H9 (cell line): ENCODE data around the gene MYOF. TPM values are rescaled to one million over a fixed set of nuclear protein-coding genes. Genes with fewer than 3 reads are reported as not detected.

ENCODE experiments used
- DNase-seq: peaks from one replicate; pipeline ENCODE4 v3.0.0-alpha.2; 2017
- H2AFZ ChIP-seq: one replicate; pipeline ENCODE4 v1.6.1; 2013; ENCODE audit warnings: mild to moderate bottlenecking, low read length, control low read depth, moderate library complexity
- H2AK5ac ChIP-seq: 2 replicates; pipeline ENCODE4 v1.6.1; 2013; ENCODE audit warnings: low read length, control low read depth, mixed read lengths; ENCODE audit not compliant: insufficient read length
- H2BK120ac ChIP-seq: one replicate; pipeline ENCODE4 v1.6.1; 2013; ENCODE audit warnings: low read depth, mild to moderate bottlenecking, low read length, control low read depth, inconsistent platforms; ENCODE audit not compliant: poor library complexity, severe bottlenecking
- H2BK12ac ChIP-seq: 2 replicates; pipeline ENCODE4 v1.6.1; 2013; ENCODE audit warnings: low read length, control low read depth, mixed read lengths, low read depth; ENCODE audit not compliant: insufficient read length
- H2BK15ac ChIP-seq: 2 replicates; pipeline ENCODE4 v1.6.1; 2013; ENCODE audit warnings: low read depth, low read length, control low read depth
- H2BK20ac ChIP-seq: one replicate; pipeline ENCODE4 v1.6.1; 2013; ENCODE audit warnings: low read depth, mild to moderate bottlenecking, low read length, control low read depth, inconsistent platforms; ENCODE audit not compliant: poor library complexity, severe bottlenecking
- H2BK5ac ChIP-seq: 2 replicates; pipeline ENCODE4 v1.6.1; 2013; ENCODE audit warnings: low read length, control low read depth, mixed read lengths; ENCODE audit not compliant: insufficient read length
- H3K14ac ChIP-seq: 2 replicates; pipeline ENCODE4 v1.6.1; 2013; ENCODE audit warnings: low read length, control low read depth; ENCODE audit not compliant: insufficient read depth
- H3K18ac ChIP-seq: 2 replicates; pipeline ENCODE4 v1.6.1; 2013; ENCODE audit warnings: low read depth, mild to moderate bottlenecking, mixed read lengths, low read length, control low read depth; ENCODE audit not compliant: insufficient read length
- H3K23ac ChIP-seq: 2 replicates; pipeline ENCODE4 v1.6.1; 2013; ENCODE audit warnings: low read length, control low read depth, mixed read lengths, low read depth; ENCODE audit not compliant: insufficient read length
- H3K23me2 ChIP-seq: 2 replicates; pipeline ENCODE4 v1.6.1; 2013; ENCODE audit warnings: low read depth, mild to moderate bottlenecking, mixed read lengths, low read length, control low read depth; ENCODE audit not compliant: insufficient read length, poor library complexity, severe bottlenecking
- H3K27ac ChIP-seq: 2 replicates; pipeline ENCODE4 v1.5.1; 2013; ENCODE audit warnings: low read length, control low read depth, mixed read lengths, low read depth; ENCODE audit not compliant: insufficient read length
- H3K27me3 ChIP-seq: 2 replicates; pipeline ENCODE4 v1.6.1; 2013; ENCODE audit warnings: low read length, control low read depth, inconsistent platforms; ENCODE audit not compliant: insufficient read depth
- H3K4ac ChIP-seq: 2 replicates; pipeline ENCODE4 v1.6.1; 2013; ENCODE audit warnings: low read depth, mild to moderate bottlenecking, control low read depth, inconsistent platforms, low read length, moderate library complexity
- H3K4me1 ChIP-seq: 2 replicates; pipeline ENCODE4 v1.6.1; 2013; ENCODE audit warnings: low read length, control low read depth, inconsistent platforms; ENCODE audit not compliant: insufficient read depth
- H3K4me2 ChIP-seq: 2 replicates; pipeline ENCODE4 v1.6.1; 2013; ENCODE audit warnings: low read length, control low read depth, mixed read lengths; ENCODE audit not compliant: insufficient read length, insufficient read depth
- H3K56ac ChIP-seq: 2 replicates; pipeline ENCODE4 v1.6.1; 2013; ENCODE audit warnings: low read depth, mild to moderate bottlenecking, mixed read lengths, low read length, control low read depth; ENCODE audit not compliant: insufficient read length
- H3K79me1 ChIP-seq: 2 replicates; pipeline ENCODE4 v1.6.1; 2013; ENCODE audit warnings: low read depth, mild to moderate bottlenecking, moderate library complexity, low read length, control low read depth, inconsistent platforms; ENCODE audit not compliant: insufficient read depth, poor library complexity, severe bottlenecking
- H3K79me2 ChIP-seq: 2 replicates; pipeline ENCODE4 v1.6.1; 2013; ENCODE audit warnings: low read length, control low read depth, inconsistent platforms; ENCODE audit not compliant: insufficient read depth
- H3K9ac ChIP-seq: 2 replicates; pipeline ENCODE4 v1.6.1; 2013; ENCODE audit warnings: low read length, control low read depth, mixed read lengths; ENCODE audit not compliant: insufficient read length; ENCODE audit errors: extremely low read depth
- H3K9me3 ChIP-seq: one replicate; pipeline ENCODE4 v1.6.1; 2013; ENCODE audit warnings: low read depth, low read length, inconsistent platforms; ENCODE audit not compliant: control insufficient read depth
- H3T11ph ChIP-seq: one replicate; pipeline ENCODE4 v1.6.1; 2013; ENCODE audit warnings: mild to moderate bottlenecking, low read length, control low read depth, inconsistent platforms
- H4K20me1 ChIP-seq: one replicate; pipeline ENCODE4 v1.6.1; 2013; ENCODE audit not compliant: control insufficient read depth, insufficient read length, insufficient read depth
- H4K5ac ChIP-seq: 2 replicates; pipeline ENCODE4 v1.6.1; 2013; ENCODE audit warnings: low read depth, mild to moderate bottlenecking, mixed read lengths, low read length, control low read depth; ENCODE audit not compliant: insufficient read length
- H4K8ac ChIP-seq: replicated peaks from 2 replicates; pipeline ENCODE4 v1.6.1; 2013; ENCODE audit warnings: low read length, control low read depth, mixed read lengths, low read depth; ENCODE audit not compliant: insufficient read length
- H4K91ac ChIP-seq: 2 replicates; pipeline ENCODE4 v1.6.1; 2013; ENCODE audit warnings: low read depth, mild to moderate bottlenecking, moderate library complexity, mixed read lengths, low read length, control low read depth; ENCODE audit not compliant: insufficient read length
- H3K27ac Mint-ChIP-seq, 3 experiments: 2 replicates in 2 of 3; 3 replicates in 1 of 3; pipeline ENCODE4 v1.8.0; 2020 to 2021; ENCODE audit warnings: mixed read lengths in 3 of 3, mild to moderate bottlenecking in 1 of 3, moderate library complexity in 1 of 3
- H3K27me3 Mint-ChIP-seq: 2 replicates; pipeline ENCODE4 v1.8.0; 2021; ENCODE audit warnings: low read depth, mild to moderate bottlenecking, moderate library complexity, mixed read lengths
- H3K36me3 Mint-ChIP-seq, 3 experiments: 2 replicates in 2 of 3; 3 replicates in 1 of 3; pipeline ENCODE4 v1.8.0; 2020 to 2021; ENCODE audit warnings: low read depth in 3 of 3, mixed read lengths in 3 of 3; ENCODE audit not compliant: insufficient read depth in 1 of 3
- H3K4me1 Mint-ChIP-seq, 2 experiments: 2 replicates each; pipeline ENCODE4 v1.8.0; 2020; ENCODE audit warnings: mixed read lengths in 2 of 2
- H3K4me3 Mint-ChIP-seq, 2 experiments: 2 replicates in 1 of 2; 3 replicates in 1 of 2; pipeline ENCODE4 v1.8.0; 2020 to 2021; ENCODE audit warnings: mild to moderate bottlenecking in 2 of 2, mixed read lengths in 2 of 2, moderate library complexity in 1 of 2
- H3K9me3 Mint-ChIP-seq, 2 experiments: 2 replicates in 1 of 2; 3 replicates in 1 of 2; pipeline ENCODE4 v1.8.0; 2020; ENCODE audit warnings: mild to moderate bottlenecking in 2 of 2, mixed read lengths in 2 of 2, moderate library complexity in 1 of 2
- WGBS: extraction: QIAGEN DNeasy Blood & Tissue Kit; methylation state at CpG from one replicate; pipeline ENCODE4 v1.1.7; 2013; ENCODE audit warnings: missing lambda C conversion rate, low lambda C conversion rate, mixed read lengths; ENCODE audit not compliant: insufficient read length; ENCODE audit errors: extremely low coverage; 5-methylcytosine and 5-hydroxymethylcytosine counted together
- total RNA-seq: library from RNA; stranded (reverse); gene quantifications from 2 replicates; pipeline ENCODE4 v1.2.1, GENCODE V29; 2021
- TF ChIP-seq, protein P1 (sequence below): fragments of 200-600 bp; sonication (generic); conservative IDR thresholded peaks from 3 replicates; pipeline ENCODE4 v1.8.0; 2021; ENCODE audit warnings: antibody characterized with exemption, mild to moderate bottlenecking

MYOF gene
- total RNA-seq, 1 experiment from 2014 or later = 2.8 TPM

- H4K20me1 ChIP-seq = no peaks in the 10 kb centered on the region
- H3K14ac ChIP-seq = no peak overlapping the region
- H2AFZ ChIP-seq = no peak overlapping the region
- no peaks in the 10 kb centered on the region for H3K9me3 ChIP-seq
- H3K36me3 Mint-ChIP-seq = no peaks in the 10 kb centered on the region
- H3K27ac ChIP-seq = no peak overlapping the region
- no peak overlapping the region for H2BK5ac ChIP-seq
- H3K27ac Mint-ChIP-seq = no peak overlapping the region; a peak in 1 of 7 replicates
- H2BK15ac ChIP-seq = no peak overlapping the region
- peaks cover 18 to 19% of the 10 kb centered on the region in 2 experiments for H3K4me1 Mint-ChIP-seq
- H3K56ac ChIP-seq = no peak overlapping the region
- H4K8ac ChIP-seq = no peak overlapping the region
- no peak overlapping the region for H3T11ph ChIP-seq
- H3K27me3 Mint-ChIP-seq = no peaks in the 10 kb centered on the region
- no peak for DNase-seq
- H3K9me3 Mint-ChIP-seq = no peaks in the 10 kb centered on the region; a peak in 1 of 5 replicates
- H3K27me3 ChIP-seq = no peaks in the 10 kb centered on the region
- H3K23ac ChIP-seq = no peak overlapping the region
- no peak overlapping the region for H2BK12ac ChIP-seq
- peaks cover 2% of the 10 kb centered on the region for H3K4me1 ChIP-seq
- no peak overlapping the region for H2AK5ac ChIP-seq
- H3K18ac ChIP-seq = no peak overlapping the region
- H4K5ac ChIP-seq = no peak overlapping the region
- H2BK20ac ChIP-seq = no peak overlapping the region
- TF ChIP-seq, protein P1, sequence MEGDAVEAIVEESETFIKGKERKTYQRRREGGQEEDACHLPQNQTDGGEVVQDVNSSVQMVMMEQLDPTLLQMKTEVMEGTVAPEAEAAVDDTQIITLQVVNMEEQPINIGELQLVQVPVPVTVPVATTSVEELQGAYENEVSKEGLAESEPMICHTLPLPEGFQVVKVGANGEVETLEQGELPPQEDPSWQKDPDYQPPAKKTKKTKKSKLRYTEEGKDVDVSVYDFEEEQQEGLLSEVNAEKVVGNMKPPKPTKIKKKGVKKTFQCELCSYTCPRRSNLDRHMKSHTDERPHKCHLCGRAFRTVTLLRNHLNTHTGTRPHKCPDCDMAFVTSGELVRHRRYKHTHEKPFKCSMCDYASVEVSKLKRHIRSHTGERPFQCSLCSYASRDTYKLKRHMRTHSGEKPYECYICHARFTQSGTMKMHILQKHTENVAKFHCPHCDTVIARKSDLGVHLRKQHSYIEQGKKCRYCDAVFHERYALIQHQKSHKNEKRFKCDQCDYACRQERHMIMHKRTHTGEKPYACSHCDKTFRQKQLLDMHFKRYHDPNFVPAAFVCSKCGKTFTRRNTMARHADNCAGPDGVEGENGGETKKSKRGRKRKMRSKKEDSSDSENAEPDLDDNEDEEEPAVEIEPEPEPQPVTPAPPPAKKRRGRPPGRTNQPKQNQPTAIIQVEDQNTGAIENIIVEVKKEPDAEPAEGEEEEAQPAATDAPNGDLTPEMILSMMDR = no peak
- H3K9ac ChIP-seq = no peak overlapping the region
- no peak overlapping the region for H3K4me3 Mint-ChIP-seq
- no peaks in the 10 kb centered on the region for H3K79me1 ChIP-seq
- no peaks in the 10 kb centered on the region for H3K79me2 ChIP-seq
- no peaks in the 10 kb centered on the region for H3K23me2 ChIP-seq
- no peak overlapping the region for H3K4me2 ChIP-seq
- H2BK120ac ChIP-seq = no peak overlapping the region
- no CpG with 5 or more reads among the region's 9 CpGs for WGBS
- H4K91ac ChIP-seq = no peak overlapping the region
- H3K4ac ChIP-seq = no peak overlapping the region
Measured at GRCh38 chr10:93462881-93463280, 19.3 kb downstream of the MYOF start.
